Measurements from ENCODE around the gene CXCL14.

- no peak for TF ChIP-seq POLR2A (IDR thresholded peaks at IDR 0.05; ENCODE audit: low read depth, low read length)
- TF ChIP-seq FOS (IDR thresholded peaks at IDR 0.05; ENCODE audit: low read depth, low read length) = no peak
Measured at GRCh38 chr5:135555530-135555929, 23.3 kb downstream of the CXCL14 start.

Measured in IMR-90 (cell line).